Neural progenitor cell (in vitro differentiated cells): ENCODE results near the gene FRYL. TPM values are rescaled to one million over a fixed set of nuclear protein-coding genes. Genes with fewer than 3 reads are reported as not detected.

ENCODE experiments used
- DNase-seq: peaks from one replicate; pipeline ENCODE4 v3.0.0-alpha.2; 2016; ENCODE audit warnings: low spot score
- H2AFZ ChIP-seq: fragments of 200-600 bp; sonication (generic); replicated peaks from 2 replicates; pipeline ENCODE4 v1.6.1; 2016; ENCODE audit warnings: antibody characterized with exemption
- H3F3A ChIP-seq: fragments of 200-600 bp; sonication (generic); 2 replicates; pipeline ENCODE4 v1.6.1; 2016; ENCODE audit warnings: antibody characterized with exemption, low read depth
- H3K27ac ChIP-seq: fragments of 200-600 bp; sonication (generic); 2 replicates; pipeline ENCODE4 v1.5.1; 2016; ENCODE audit warnings: mild to moderate bottlenecking
- H3K27me3 ChIP-seq: fragments of 200-600 bp; sonication (generic); 2 replicates; pipeline ENCODE4 v1.6.1; 2016; ENCODE audit warnings: mild to moderate bottlenecking, moderate library complexity
- H3K36me3 ChIP-seq: fragments of 200-600 bp; sonication (generic); 2 replicates; pipeline ENCODE4 v1.5.1; 2016
- H3K4me1 ChIP-seq: fragments of 200-600 bp; sonication (generic); 2 replicates; pipeline ENCODE4 v1.6.1; 2016; ENCODE audit warnings: mixed run types
- H3K4me2 ChIP-seq: fragments of 200-600 bp; sonication (generic); 2 replicates; pipeline ENCODE4 v1.6.1; 2016
- H3K4me3 ChIP-seq: fragments of 200-600 bp; sonication (generic); 2 replicates; pipeline ENCODE4 v1.5.1; 2016
- H3K79me2 ChIP-seq: fragments of 200-600 bp; sonication (generic); 2 replicates; pipeline ENCODE4 v1.6.1; 2016; ENCODE audit warnings: low read depth
- H3K9ac ChIP-seq: fragments of 200-600 bp; sonication (generic); 2 replicates; pipeline ENCODE4 v1.6.1; 2016
- H3K9me3 ChIP-seq: fragments of 200-600 bp; sonication (generic); 2 replicates; pipeline ENCODE4 v1.5.1; 2016; ENCODE audit warnings: low read depth
- H4K20me1 ChIP-seq: fragments of 200-600 bp; sonication (generic); 2 replicates; pipeline ENCODE4 v1.6.1; 2016; ENCODE audit warnings: low read depth
- H3K27ac Mint-ChIP-seq: 3 replicates; pipeline ENCODE4 v1.8.0; 2021; ENCODE audit warnings: mixed read lengths
- H3K27me3 Mint-ChIP-seq: 2 replicates; pipeline ENCODE4 v1.8.0; 2022; ENCODE audit warnings: low read depth, mild to moderate bottlenecking, inconsistent platforms, moderate library complexity, mixed read lengths; ENCODE audit not compliant: insufficient read depth
- H3K36me3 Mint-ChIP-seq: 3 replicates; pipeline ENCODE4 v1.8.0; 2021; ENCODE audit warnings: mixed read lengths
- H3K4me1 Mint-ChIP-seq: 3 replicates; pipeline ENCODE4 v1.8.0; 2021; ENCODE audit warnings: mixed read lengths
- H3K4me3 Mint-ChIP-seq: 3 replicates; pipeline ENCODE4 v1.8.0; 2021; ENCODE audit warnings: mild to moderate bottlenecking, moderate library complexity, mixed read lengths
- H3K9me3 Mint-ChIP-seq: 3 replicates; pipeline ENCODE4 v1.8.0; 2020; ENCODE audit warnings: mixed read lengths
- CTCF ChIP-seq: fragments of 200-600 bp; sonication (generic); IDR thresholded peaks from 2 replicates; pipeline ENCODE4 v1.5.1; 2017; ENCODE audit warnings: antibody characterized with exemption, mild to moderate bottlenecking
- EZH2 ChIP-seq: fragments of 200-600 bp; sonication (generic); IDR thresholded peaks from 2 replicates; pipeline ENCODE4 v1.6.1; 2017; ENCODE audit warnings: antibody characterized with exemption, mild to moderate bottlenecking, moderate library complexity
- EZH2phosphoT487 ChIP-seq: fragments of 200-600 bp; sonication (generic); IDR thresholded peaks from 2 replicates; pipeline ENCODE4 v1.6.1; 2017; ENCODE audit warnings: antibody characterized with exemption
- total RNA-seq: library from RNA; depleted of rRNA; stranded (reverse); fragments of >200 nt; gene quantifications from 2 replicates; pipeline ENCODE4 v1.2.3, GENCODE V29; 2015; ENCODE audit warnings: low replicate concordance

The FRYL gene
- total RNA-seq, 1 donor from 2014 or later: 70.5 TPM

GRCh38 chr4:48558026-48558425 is 222.1 kb downstream of the FRYL start:
- Histone ChIP-seq H3F3A (peaks cover 3% of the 10 kb centered on the region), H3K9me3 (no peaks in the 10 kb centered on the region), H3K27me3 (no peaks in the 10 kb centered on the region), H3K4me2 (no peak overlapping the region), H3K27ac (no peak overlapping the region), H3K9ac (no peak overlapping the region), H3K79me2 (no peaks in the 10 kb centered on the region), H3K4me3 (no peak overlapping the region), H4K20me1 (no peaks in the 10 kb centered on the region), H2AFZ (no peak overlapping the region), H3K4me1 (peaks cover 6% of the 10 kb centered on the region), H3K36me3 (peaks cover 21% of the 10 kb centered on the region)
- H3K4me3 Mint-ChIP-seq: no peak overlapping the region
- H3K9me3 Mint-ChIP-seq: no peaks in the 10 kb centered on the region
- no peaks in the 10 kb centered on the region for H3K27me3 Mint-ChIP-seq
- DNase-seq: no peak
- H3K4me1 Mint-ChIP-seq: no peaks in the 10 kb centered on the region
- H3K27ac Mint-ChIP-seq: no peak overlapping the region
- H3K36me3 Mint-ChIP-seq: peaks cover 44% of the 10 kb centered on the region
- no peak for TF ChIP-seq EZH2phosphoT487
- TF ChIP-seq CTCF: no peak

- no peaks in the 10 kb centered on the region for H3K9me3 ChIP-seq
- peaks cover 17% of the 10 kb centered on the region for H3K36me3 ChIP-seq
- H3K4me2 ChIP-seq: no peak overlapping the region
- no peaks in the 10 kb centered on the region for H3K27me3 ChIP-seq
- no peak overlapping the region for H2AFZ ChIP-seq
- Mint-ChIP-seq H3K4me1 (no peaks in the 10 kb centered on the region), H3K36me3 (peaks cover 44% of the 10 kb centered on the region), H3K27ac (no peak overlapping the region), H3K27me3 (no peaks in the 10 kb centered on the region), H3K9me3 (no peaks in the 10 kb centered on the region), H3K4me3 (no peak overlapping the region)
- peaks cover 6% of the 10 kb centered on the region for H3K4me1 ChIP-seq
- no peak for DNase-seq
- no peak overlapping the region for H3K9ac ChIP-seq
- no peak overlapping the region for H3K27ac ChIP-seq
- H3K4me3 ChIP-seq: no peak overlapping the region
- H4K20me1 ChIP-seq: no peaks in the 10 kb centered on the region
- TF ChIP-seq CTCF (peak; percentile 43), EZH2phosphoT487 (no peak), EZH2 (no peak)
- peaks cover 3% of the 10 kb centered on the region for H3F3A ChIP-seq
- no peaks in the 10 kb centered on the region for H3K79me2 ChIP-seq
Measured at GRCh38 chr4:48557478-48557877, 222.6 kb downstream of the FRYL start.

GRCh38 chr4:48556268-48556667 is 223.8 kb downstream of the FRYL start:
- no peak overlapping the region for H3K4me2 ChIP-seq
- no peak overlapping the region for H2AFZ ChIP-seq
- H3K9ac ChIP-seq: no peak overlapping the region
- Mint-ChIP-seq H3K27me3 (no peaks in the 10 kb centered on the region), H3K4me1 (no peaks in the 10 kb centered on the region), H3K4me3 (no peak overlapping the region), H3K9me3 (no peaks in the 10 kb centered on the region), H3K36me3 (peaks cover 42% of the 10 kb centered on the region), H3K27ac (no peak overlapping the region)
- TF ChIP-seq EZH2phosphoT487: no peak
- TF ChIP-seq CTCF: no peak
- TF ChIP-seq EZH2: no peak
- no peak for DNase-seq
- H3K9me3 ChIP-seq: no peaks in the 10 kb centered on the region
- peaks cover 3% of the 10 kb centered on the region for H3F3A ChIP-seq
- peaks cover 24% of the 10 kb centered on the region for H3K36me3 ChIP-seq
- H3K4me3 ChIP-seq: no peak overlapping the region
- no peaks in the 10 kb centered on the region for H3K27me3 ChIP-seq
- H4K20me1 ChIP-seq: no peaks in the 10 kb centered on the region
- no peak overlapping the region for H3K27ac ChIP-seq
- no peaks in the 10 kb centered on the region for H3K79me2 ChIP-seq
- H3K4me1 ChIP-seq: peaks cover 6% of the 10 kb centered on the region
